Tibial nerve (tissue), 3 donors: ENCODE data around the gene RSPH3.

Experiments
- POLR2A ChIP-seq, 2 donors: fragments of 450-650 bp; IDR thresholded peaks; one replicate each; pipeline ENCODE4 v1.6.1; 2017; ENCODE audit warnings: antibody characterized with exemption in 2 of 2, mild to moderate bottlenecking in 2 of 2, moderate library complexity in 2 of 2
- TF ChIP-seq, protein P1 (sequence below), 5 experiments: fragments of 200-600 bp in 3 of 5; fragments of 450-650 bp in 2 of 5; sonication (generic) in 3 of 5; IDR thresholded peaks; one replicate each; pipeline ENCODE4 v1.5.1; 2016 to 2019; ENCODE audit warnings: antibody characterized with exemption in 5 of 5, mild to moderate bottlenecking in 3 of 5, moderate library complexity in 2 of 5

DNA sequence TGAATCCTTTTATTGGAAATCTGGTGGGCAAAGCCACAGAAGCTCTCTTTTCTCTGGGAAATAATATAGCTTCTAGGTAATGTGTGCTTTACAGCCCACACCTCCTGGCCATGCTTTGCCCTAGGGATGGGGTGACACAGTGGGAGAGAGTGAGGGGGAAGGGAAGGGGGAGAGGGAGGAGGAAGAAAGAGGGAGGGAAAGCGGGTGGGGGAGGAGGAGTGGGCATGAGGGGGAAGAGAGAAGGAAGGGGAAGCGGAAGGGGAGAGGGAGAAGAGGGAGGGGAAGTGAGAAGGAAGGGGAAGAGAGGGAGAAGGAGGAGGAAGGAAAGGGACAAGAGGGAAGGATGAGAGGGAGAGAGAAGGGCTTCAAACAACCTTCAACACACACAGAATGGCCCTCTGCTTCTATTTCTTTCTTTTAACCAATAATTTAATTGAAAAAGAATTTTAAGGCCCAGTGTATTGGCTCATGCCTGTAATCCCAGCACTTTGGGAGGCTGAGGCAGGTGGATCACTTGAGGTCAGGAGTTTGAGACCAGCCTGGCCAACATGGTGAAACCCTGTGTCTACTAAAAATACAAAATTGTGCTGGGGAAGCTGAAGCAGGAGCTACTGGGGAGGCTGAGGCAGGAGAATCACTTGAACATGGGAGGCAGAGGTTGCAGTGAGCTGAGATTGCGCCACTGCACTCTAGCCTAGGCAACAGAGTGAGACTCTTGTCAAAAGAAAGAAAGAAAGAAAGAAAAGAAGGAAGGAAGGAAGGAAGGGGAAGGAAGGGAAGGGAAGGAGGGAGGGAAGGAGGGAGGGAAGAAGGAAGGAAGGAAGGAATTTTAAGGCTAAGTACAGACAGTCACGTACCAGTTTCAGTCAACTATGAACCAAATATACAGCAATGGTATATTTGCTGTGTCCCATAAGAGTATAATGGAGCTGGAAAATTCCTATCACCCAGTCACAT, 75.2 kb downstream of the RSPH3 start:
- TF ChIP-seq, protein P1, sequence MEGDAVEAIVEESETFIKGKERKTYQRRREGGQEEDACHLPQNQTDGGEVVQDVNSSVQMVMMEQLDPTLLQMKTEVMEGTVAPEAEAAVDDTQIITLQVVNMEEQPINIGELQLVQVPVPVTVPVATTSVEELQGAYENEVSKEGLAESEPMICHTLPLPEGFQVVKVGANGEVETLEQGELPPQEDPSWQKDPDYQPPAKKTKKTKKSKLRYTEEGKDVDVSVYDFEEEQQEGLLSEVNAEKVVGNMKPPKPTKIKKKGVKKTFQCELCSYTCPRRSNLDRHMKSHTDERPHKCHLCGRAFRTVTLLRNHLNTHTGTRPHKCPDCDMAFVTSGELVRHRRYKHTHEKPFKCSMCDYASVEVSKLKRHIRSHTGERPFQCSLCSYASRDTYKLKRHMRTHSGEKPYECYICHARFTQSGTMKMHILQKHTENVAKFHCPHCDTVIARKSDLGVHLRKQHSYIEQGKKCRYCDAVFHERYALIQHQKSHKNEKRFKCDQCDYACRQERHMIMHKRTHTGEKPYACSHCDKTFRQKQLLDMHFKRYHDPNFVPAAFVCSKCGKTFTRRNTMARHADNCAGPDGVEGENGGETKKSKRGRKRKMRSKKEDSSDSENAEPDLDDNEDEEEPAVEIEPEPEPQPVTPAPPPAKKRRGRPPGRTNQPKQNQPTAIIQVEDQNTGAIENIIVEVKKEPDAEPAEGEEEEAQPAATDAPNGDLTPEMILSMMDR (IDR thresholded peaks at IDR 0.05) = no peak
- no peak for TF ChIP-seq POLR2A (IDR thresholded peaks at IDR 0.05)
